Spleen (tissue), 11 donors: Measurements from ENCODE around the gene ADGRG3. TPM values are rescaled to one million over a fixed set of nuclear protein-coding genes. Genes with fewer than 3 reads are reported as not detected.
A peak's percentile ranks its signal among the peaks of the same experiment; 100 is the strongest.

Source experiments
- DNase-seq: peaks from one replicate; pipeline ENCODE4 v3.0.0-alpha.2; 2020
- H3K27ac ChIP-seq, 8 donors: fragments of 200-600 bp; sonication (generic) in 7 of 8; 1 replicate in 4 of 8; 2 replicates in 4 of 8; pipeline versions ENCODE4 v1.5.0 to v1.8.0; 2016 to 2021; ENCODE audit warnings: inconsistent platforms in 4 of 8, mild to moderate bottlenecking in 4 of 8, moderate library complexity in 1 of 8
- H3K27me3 ChIP-seq, 7 donors: fragments of 200-600 bp; sonication (generic) in 6 of 7; replicated peaks in 1 of 7; 1 replicate in 4 of 7; 2 replicates in 3 of 7; pipeline versions ENCODE4 v1.5.0 to v1.8.0; 2016 to 2021; ENCODE audit warnings: inconsistent platforms in 3 of 7, mild to moderate bottlenecking in 1 of 7
- H3K36me3 ChIP-seq, 6 donors: fragments of 200-600 bp; sonication (generic) in 5 of 6; 1 replicate in 4 of 6; 2 replicates in 2 of 6; pipeline versions ENCODE4 v1.5.0 to v1.8.0; 2016 to 2021; ENCODE audit warnings: inconsistent platforms in 2 of 6
- H3K4me1 ChIP-seq, 6 donors: fragments of 200-600 bp; sonication (generic) in 5 of 6; 1 replicate in 3 of 6; 2 replicates in 3 of 6; pipeline versions ENCODE4 v1.5.0 to v1.8.0; 2016 to 2021; ENCODE audit warnings: inconsistent platforms in 3 of 6
- H3K4me3 ChIP-seq, 8 donors: fragments of 200-600 bp; sonication (generic) in 7 of 8; 1 replicate in 4 of 8; 2 replicates in 4 of 8; pipeline versions ENCODE4 v1.5.0 to v1.8.0; 2016 to 2021; ENCODE audit warnings: inconsistent platforms in 4 of 8, mild to moderate bottlenecking in 4 of 8, moderate library complexity in 2 of 8
- H3K9me3 ChIP-seq, 8 donors: fragments of 200-600 bp; sonication (generic) in 7 of 8; 1 replicate in 4 of 8; 2 replicates in 4 of 8; pipeline versions ENCODE4 v1.5.0 to v1.8.0; 2016 to 2021; ENCODE audit warnings: inconsistent platforms in 4 of 8
- POLR2A ChIP-seq, 3 donors: fragments of 450-650 bp; IDR thresholded peaks; one replicate each; pipeline ENCODE4 v1.5.1; 2017; ENCODE audit warnings: antibody characterized with exemption in 3 of 3, mild to moderate bottlenecking in 1 of 3
- POLR2AphosphoS5 ChIP-seq, 3 donors: sonication (generic); formaldehyde crosslinking; IDR thresholded peaks; one replicate each; pipeline ENCODE4 v1.5.1; 2017; ENCODE audit warnings: antibody characterized with exemption in 3 of 3
- whole genome bisulfite sequencing, 5 donors: extraction: QIAGEN DNeasy Blood & Tissue Kit in 3 of 5; methylation state at CpG; one replicate each; pipeline versions ENCODE4 v1.1.5 to v1.1.7; 2013 to 2018; 5-methylcytosine and 5-hydroxymethylcytosine counted together
- intact Hi-C: fragments of 100-400 bp; cut with DNase I; formaldehyde crosslinking; loops from one replicate; pipeline ENCODE4 v1.15.0; 2023; ENCODE audit warnings: low total_unique reads
- polyA plus RNA-seq, 3 donors: library from polyadenylated mRNA; stranded (reverse); fragments of 200-250 nt; gene quantifications; one replicate each; pipeline ENCODE4 v1.2.1, GENCODE V29; 2013
- total RNA-seq, 7 donors: library from RNA; depleted of rRNA in 3 of 7; stranded (reverse); fragments of >200 nt in 3 of 7; fragmentation: NEBNext Ultra II Directional in 4 of 7; extraction: Animal tissue kit (Norgen Biotek cat#: 25700) in 4 of 7; gene quantifications; one replicate each; pipeline versions ENCODE4 v1.1.0 to v1.2.1, GENCODE V29; 2016 to 2021
- TF ChIP-seq, protein P1 (sequence below), 11 experiments: fragments of 200-600 bp in 7 of 11; fragments of 450-650 bp in 4 of 11; sonication (generic) in 4 of 11; IDR thresholded peaks in 8 of 11; conservative IDR thresholded peaks in 3 of 11; 1 replicate in 7 of 11; 2 replicates in 4 of 11; pipeline versions ENCODE4 v1.4.0 to v1.8.0; 2016 to 2021; ENCODE audit warnings: antibody characterized with exemption in 11 of 11, inconsistent platforms in 4 of 11, mild to moderate bottlenecking in 1 of 11
- donor health status: healthy with polysubstance abuse.
- donor health status: DM: no; HTN: no; CAD: no; lungs with moderate emphysema.
- donor health status: DM: no; HTN: no; CAD: no.
- donor health status: Bipolar disorder and iron deficiency.
- donor health status: healthy.
- donor health status: DM: no; HTN: no; CAD: no.
- donor health status: DM: yes; HTN: yes; CAD: no.

Gene ADGRG3
- total and polyA plus RNA-seq, 10 donors = 2.5 to 116 (median 27.2) TPM

- TF ChIP-seq POLR2AphosphoS5 (IDR thresholded peaks at IDR 0.05) (no peak), POLR2A (IDR thresholded peaks at IDR 0.05) (no peak)
- TF ChIP-seq, protein P1, sequence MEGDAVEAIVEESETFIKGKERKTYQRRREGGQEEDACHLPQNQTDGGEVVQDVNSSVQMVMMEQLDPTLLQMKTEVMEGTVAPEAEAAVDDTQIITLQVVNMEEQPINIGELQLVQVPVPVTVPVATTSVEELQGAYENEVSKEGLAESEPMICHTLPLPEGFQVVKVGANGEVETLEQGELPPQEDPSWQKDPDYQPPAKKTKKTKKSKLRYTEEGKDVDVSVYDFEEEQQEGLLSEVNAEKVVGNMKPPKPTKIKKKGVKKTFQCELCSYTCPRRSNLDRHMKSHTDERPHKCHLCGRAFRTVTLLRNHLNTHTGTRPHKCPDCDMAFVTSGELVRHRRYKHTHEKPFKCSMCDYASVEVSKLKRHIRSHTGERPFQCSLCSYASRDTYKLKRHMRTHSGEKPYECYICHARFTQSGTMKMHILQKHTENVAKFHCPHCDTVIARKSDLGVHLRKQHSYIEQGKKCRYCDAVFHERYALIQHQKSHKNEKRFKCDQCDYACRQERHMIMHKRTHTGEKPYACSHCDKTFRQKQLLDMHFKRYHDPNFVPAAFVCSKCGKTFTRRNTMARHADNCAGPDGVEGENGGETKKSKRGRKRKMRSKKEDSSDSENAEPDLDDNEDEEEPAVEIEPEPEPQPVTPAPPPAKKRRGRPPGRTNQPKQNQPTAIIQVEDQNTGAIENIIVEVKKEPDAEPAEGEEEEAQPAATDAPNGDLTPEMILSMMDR (IDR thresholded peaks at IDR 0.05 in 8 of 11, conservative IDR thresholded peaks at IDR 0.05 in 3 of 11) = no peak
- peaks cover 0 to 25% (median 0%) of the 10 kb centered on the region in 6 donors for H3K36me3 ChIP-seq
- peak overlapping the region in 3 of 8 donors; percentile 53 to 95 (median 90) for H3K27ac ChIP-seq
- no peak overlapping the region for H3K4me3 ChIP-seq
- intact Hi-C loops = no loop called here
- H3K27me3 ChIP-seq = peaks cover 0 to 17% (median 0%) of the 10 kb centered on the region in 7 donors
- peaks cover 0 to 37% (median 4%) of the 10 kb centered on the region in 6 donors for H3K4me1 ChIP-seq
- DNase-seq = no peak
- no peaks in the 10 kb centered on the region for H3K9me3 ChIP-seq
- WGBS, 5 donors = 88 to 95% (median 89%) methylated on average over 6 of the region's 6 CpGs
These were observed 3.5 kb upstream of the ADGRG3 start for GRCh38 chr16:57664662-57665025.

DNA sequence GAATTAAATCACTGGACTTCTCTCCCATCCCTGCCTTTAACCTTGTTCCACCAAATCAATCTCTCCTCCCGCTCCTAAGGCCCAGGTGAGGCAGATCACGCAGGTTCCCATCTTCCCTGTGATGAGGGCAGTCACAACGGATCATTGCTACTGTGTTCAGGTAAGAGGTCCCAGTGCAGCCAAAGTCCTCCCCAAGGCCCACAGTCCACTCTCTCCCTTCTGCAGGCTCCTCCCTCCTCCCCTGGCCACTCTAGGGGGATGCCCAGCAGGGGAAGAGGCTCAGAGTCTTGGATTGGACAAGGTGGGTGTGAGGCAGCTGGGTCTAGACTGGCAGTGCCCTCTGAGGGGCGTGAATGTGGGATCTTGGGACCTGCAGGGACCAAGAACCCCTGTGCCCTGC lies 2.6 kb upstream of the ADGRG3 start:
- Histone ChIP-seq H3K4me1 (peaks cover 0 to 43% (median 4%) of the 10 kb centered on the region in 6 donors), H3K9me3 (no peaks in the 10 kb centered on the region), H3K27ac (peak overlapping the region in 5 of 8 donors; percentile 22 to 95 (median 54)), H3K36me3 (peaks cover 0 to 25% (median 0%) of the 10 kb centered on the region in 6 donors), H3K4me3 (no peak overlapping the region), H3K27me3 (peaks cover 0 to 17% (median 0%) of the 10 kb centered on the region in 7 donors)
- 65 to 94% (median 83%) methylated on average over 3 to 4 of the region's 4 CpGs for WGBS, 5 donors
- TF ChIP-seq POLR2A (IDR thresholded peaks at IDR 0.05) = no peak
- TF ChIP-seq, protein P1 (IDR thresholded peaks at IDR 0.05 in 8 of 11, conservative IDR thresholded peaks at IDR 0.05 in 3 of 11) = no peak
- no peak for TF ChIP-seq POLR2AphosphoS5 (IDR thresholded peaks at IDR 0.05)
- no peak for DNase-seq
- intact Hi-C loops = no loop called here

DNA sequence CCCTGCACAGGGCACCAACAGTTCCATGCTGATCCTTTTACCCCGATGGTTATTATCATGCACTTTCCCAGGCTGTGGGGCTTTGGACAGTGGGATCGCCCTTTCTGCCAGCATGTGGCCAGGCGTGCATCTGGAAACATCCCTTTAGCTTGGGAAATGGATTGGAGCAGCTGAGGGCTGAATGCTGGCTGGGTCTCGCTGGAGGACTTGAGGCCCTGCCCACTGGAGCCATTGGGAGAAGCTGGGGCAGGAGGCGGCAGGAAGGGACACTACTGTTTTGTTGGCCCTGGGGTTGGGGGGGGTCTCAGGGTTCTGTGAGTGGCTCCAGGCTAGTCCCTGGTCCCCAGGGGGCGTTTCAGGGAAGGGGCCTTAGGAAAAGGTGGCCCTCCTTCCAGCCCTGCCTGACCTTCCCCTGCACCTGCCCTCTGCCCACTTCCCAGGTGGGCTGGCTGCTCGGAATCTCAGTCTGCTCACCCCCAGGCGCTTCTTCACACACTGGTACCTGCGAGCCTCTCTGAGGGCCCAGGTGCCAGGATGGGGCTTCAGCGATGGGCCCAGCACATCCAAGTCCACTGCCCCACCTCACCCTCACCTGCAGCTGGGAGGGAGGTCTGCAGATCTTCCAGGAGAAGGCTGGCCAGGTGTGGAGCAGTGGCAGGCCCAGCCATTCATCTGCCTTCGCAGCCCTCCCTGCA lies 1.6 kb upstream of the ADGRG3 start:
- 76 to 90% (median 85%) methylated on average over 7 to 11 of the region's 11 CpGs for WGBS, 5 donors
- Histone ChIP-seq H3K4me1 (peaks cover 0 to 50% (median 4%) of the 10 kb centered on the region in 6 donors), H3K9me3 (no peaks in the 10 kb centered on the region), H3K27ac (peak overlapping the region in 5 of 8 donors; percentile 45 to 95 (median 89)), H3K27me3 (peaks cover 0 to 17% (median 0%) of the 10 kb centered on the region in 7 donors), H3K36me3 (peaks cover 0 to 22% (median 0%) of the 10 kb centered on the region in 6 donors), H3K4me3 (peak overlapping the region in 1 of 8 donors; percentile 61)
- TF ChIP-seq POLR2AphosphoS5 (IDR thresholded peaks at IDR 0.05) (no peak), POLR2A (IDR thresholded peaks at IDR 0.05) (no peak)
- TF ChIP-seq, protein P1 (IDR thresholded peaks at IDR 0.05 in 8 of 11, conservative IDR thresholded peaks at IDR 0.05 in 3 of 11) = no peak
- peak; percentile 71 for DNase-seq
- intact Hi-C loops = no loop called here

DNA sequence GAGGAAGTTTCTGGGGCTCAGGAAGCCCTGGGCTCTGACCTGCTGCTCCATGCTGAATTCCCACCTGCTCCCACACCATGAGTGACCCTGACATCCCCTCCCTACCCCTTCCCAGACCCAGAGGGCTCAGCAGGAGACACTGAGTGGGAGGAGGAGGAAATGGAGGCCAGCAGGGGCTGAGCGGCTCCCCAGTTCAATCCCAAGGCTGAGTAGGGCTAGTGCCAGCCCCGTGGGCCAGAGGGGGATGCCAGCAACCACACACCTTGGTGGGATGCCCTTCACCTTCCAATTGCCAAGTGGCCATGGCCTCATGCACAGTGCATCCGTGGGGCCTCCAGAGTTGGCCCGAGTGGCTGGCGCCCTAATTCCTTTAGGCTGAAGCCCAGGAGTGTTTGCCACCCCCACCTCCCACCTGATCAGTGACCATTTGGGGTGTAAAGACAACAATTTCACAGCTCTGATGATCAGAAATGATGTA lies 1.0 kb upstream of the ADGRG3 start:
- Histone ChIP-seq H3K4me1 (peaks cover 0 to 50% (median 4%) of the 10 kb centered on the region in 6 donors), H3K27ac (peak overlapping the region in 5 of 8 donors; percentile 45 to 95 (median 89)), H3K9me3 (no peaks in the 10 kb centered on the region), H3K36me3 (peaks cover 0 to 17% (median 0%) of the 10 kb centered on the region in 6 donors), H3K27me3 (peaks cover 0 to 17% (median 0%) of the 10 kb centered on the region in 7 donors), H3K4me3 (peak overlapping the region in 1 of 8 donors; percentile 61)
- no peak for DNase-seq
- 55 to 75% (median 72%) methylated on average over 2 to 5 of the region's 5 CpGs for WGBS, 5 donors
- TF ChIP-seq POLR2A (IDR thresholded peaks at IDR 0.05) (no peak), POLR2AphosphoS5 (IDR thresholded peaks at IDR 0.05) (no peak)
- TF ChIP-seq, protein P1 (IDR thresholded peaks at IDR 0.05 in 8 of 11, conservative IDR thresholded peaks at IDR 0.05 in 3 of 11) = no peak
- intact Hi-C loops = no loop called here
